H9 (cell line): ENCODE results near the gene PLEKHA1. TPM values are rescaled to one million over a fixed set of nuclear protein-coding genes. Genes with fewer than 3 reads are reported as not detected.

ENCODE experiments used
- DNase-seq: peaks from one replicate; pipeline ENCODE4 v3.0.0-alpha.2; 2017
- H2AFZ ChIP-seq: one replicate; pipeline ENCODE4 v1.6.1; 2013; ENCODE audit warnings: mild to moderate bottlenecking, low read length, control low read depth, moderate library complexity
- H2AK5ac ChIP-seq: 2 replicates; pipeline ENCODE4 v1.6.1; 2013; ENCODE audit warnings: low read length, control low read depth, mixed read lengths; ENCODE audit not compliant: insufficient read length
- H2BK120ac ChIP-seq: one replicate; pipeline ENCODE4 v1.6.1; 2013; ENCODE audit warnings: low read depth, mild to moderate bottlenecking, low read length, control low read depth, inconsistent platforms; ENCODE audit not compliant: poor library complexity, severe bottlenecking
- H2BK12ac ChIP-seq: 2 replicates; pipeline ENCODE4 v1.6.1; 2013; ENCODE audit warnings: low read length, control low read depth, mixed read lengths, low read depth; ENCODE audit not compliant: insufficient read length
- H2BK15ac ChIP-seq: 2 replicates; pipeline ENCODE4 v1.6.1; 2013; ENCODE audit warnings: low read depth, low read length, control low read depth
- H2BK20ac ChIP-seq: one replicate; pipeline ENCODE4 v1.6.1; 2013; ENCODE audit warnings: low read depth, mild to moderate bottlenecking, low read length, control low read depth, inconsistent platforms; ENCODE audit not compliant: poor library complexity, severe bottlenecking
- H2BK5ac ChIP-seq: 2 replicates; pipeline ENCODE4 v1.6.1; 2013; ENCODE audit warnings: low read length, control low read depth, mixed read lengths; ENCODE audit not compliant: insufficient read length
- H3K14ac ChIP-seq: 2 replicates; pipeline ENCODE4 v1.6.1; 2013; ENCODE audit warnings: low read length, control low read depth; ENCODE audit not compliant: insufficient read depth
- H3K18ac ChIP-seq: 2 replicates; pipeline ENCODE4 v1.6.1; 2013; ENCODE audit warnings: low read depth, mild to moderate bottlenecking, mixed read lengths, low read length, control low read depth; ENCODE audit not compliant: insufficient read length
- H3K23ac ChIP-seq: 2 replicates; pipeline ENCODE4 v1.6.1; 2013; ENCODE audit warnings: low read length, control low read depth, mixed read lengths, low read depth; ENCODE audit not compliant: insufficient read length
- H3K23me2 ChIP-seq: 2 replicates; pipeline ENCODE4 v1.6.1; 2013; ENCODE audit warnings: low read depth, mild to moderate bottlenecking, mixed read lengths, low read length, control low read depth; ENCODE audit not compliant: insufficient read length, poor library complexity, severe bottlenecking
- H3K27ac ChIP-seq: 2 replicates; pipeline ENCODE4 v1.5.1; 2013; ENCODE audit warnings: low read length, control low read depth, mixed read lengths, low read depth; ENCODE audit not compliant: insufficient read length
- H3K27me3 ChIP-seq: 2 replicates; pipeline ENCODE4 v1.6.1; 2013; ENCODE audit warnings: low read length, control low read depth, inconsistent platforms; ENCODE audit not compliant: insufficient read depth
- H3K4ac ChIP-seq: 2 replicates; pipeline ENCODE4 v1.6.1; 2013; ENCODE audit warnings: low read depth, mild to moderate bottlenecking, control low read depth, inconsistent platforms, low read length, moderate library complexity
- H3K4me1 ChIP-seq: 2 replicates; pipeline ENCODE4 v1.6.1; 2013; ENCODE audit warnings: low read length, control low read depth, inconsistent platforms; ENCODE audit not compliant: insufficient read depth
- H3K4me2 ChIP-seq: 2 replicates; pipeline ENCODE4 v1.6.1; 2013; ENCODE audit warnings: low read length, control low read depth, mixed read lengths; ENCODE audit not compliant: insufficient read length, insufficient read depth
- H3K56ac ChIP-seq: 2 replicates; pipeline ENCODE4 v1.6.1; 2013; ENCODE audit warnings: low read depth, mild to moderate bottlenecking, mixed read lengths, low read length, control low read depth; ENCODE audit not compliant: insufficient read length
- H3K79me1 ChIP-seq: 2 replicates; pipeline ENCODE4 v1.6.1; 2013; ENCODE audit warnings: low read depth, mild to moderate bottlenecking, moderate library complexity, low read length, control low read depth, inconsistent platforms; ENCODE audit not compliant: insufficient read depth, poor library complexity, severe bottlenecking
- H3K79me2 ChIP-seq: 2 replicates; pipeline ENCODE4 v1.6.1; 2013; ENCODE audit warnings: low read length, control low read depth, inconsistent platforms; ENCODE audit not compliant: insufficient read depth
- H3K9ac ChIP-seq: 2 replicates; pipeline ENCODE4 v1.6.1; 2013; ENCODE audit warnings: low read length, control low read depth, mixed read lengths; ENCODE audit not compliant: insufficient read length; ENCODE audit errors: extremely low read depth
- H3K9me3 ChIP-seq: one replicate; pipeline ENCODE4 v1.6.1; 2013; ENCODE audit warnings: low read depth, low read length, inconsistent platforms; ENCODE audit not compliant: control insufficient read depth
- H3T11ph ChIP-seq: one replicate; pipeline ENCODE4 v1.6.1; 2013; ENCODE audit warnings: mild to moderate bottlenecking, low read length, control low read depth, inconsistent platforms
- H4K20me1 ChIP-seq: one replicate; pipeline ENCODE4 v1.6.1; 2013; ENCODE audit not compliant: control insufficient read depth, insufficient read length, insufficient read depth
- H4K5ac ChIP-seq: 2 replicates; pipeline ENCODE4 v1.6.1; 2013; ENCODE audit warnings: low read depth, mild to moderate bottlenecking, mixed read lengths, low read length, control low read depth; ENCODE audit not compliant: insufficient read length
- H4K8ac ChIP-seq: replicated peaks from 2 replicates; pipeline ENCODE4 v1.6.1; 2013; ENCODE audit warnings: low read length, control low read depth, mixed read lengths, low read depth; ENCODE audit not compliant: insufficient read length
- H4K91ac ChIP-seq: 2 replicates; pipeline ENCODE4 v1.6.1; 2013; ENCODE audit warnings: low read depth, mild to moderate bottlenecking, moderate library complexity, mixed read lengths, low read length, control low read depth; ENCODE audit not compliant: insufficient read length
- H3K27ac Mint-ChIP-seq, 3 experiments: 2 replicates in 2 of 3; 3 replicates in 1 of 3; pipeline ENCODE4 v1.8.0; 2020 to 2021; ENCODE audit warnings: mixed read lengths in 3 of 3, mild to moderate bottlenecking in 1 of 3, moderate library complexity in 1 of 3
- H3K27me3 Mint-ChIP-seq: 2 replicates; pipeline ENCODE4 v1.8.0; 2021; ENCODE audit warnings: low read depth, mild to moderate bottlenecking, moderate library complexity, mixed read lengths
- H3K36me3 Mint-ChIP-seq, 3 experiments: 2 replicates in 2 of 3; 3 replicates in 1 of 3; pipeline ENCODE4 v1.8.0; 2020 to 2021; ENCODE audit warnings: low read depth in 3 of 3, mixed read lengths in 3 of 3; ENCODE audit not compliant: insufficient read depth in 1 of 3
- H3K4me1 Mint-ChIP-seq, 2 experiments: 2 replicates each; pipeline ENCODE4 v1.8.0; 2020; ENCODE audit warnings: mixed read lengths in 2 of 2
- H3K4me3 Mint-ChIP-seq, 2 experiments: 2 replicates in 1 of 2; 3 replicates in 1 of 2; pipeline ENCODE4 v1.8.0; 2020 to 2021; ENCODE audit warnings: mild to moderate bottlenecking in 2 of 2, mixed read lengths in 2 of 2, moderate library complexity in 1 of 2
- H3K9me3 Mint-ChIP-seq, 2 experiments: 2 replicates in 1 of 2; 3 replicates in 1 of 2; pipeline ENCODE4 v1.8.0; 2020; ENCODE audit warnings: mild to moderate bottlenecking in 2 of 2, mixed read lengths in 2 of 2, moderate library complexity in 1 of 2
- CTCF ChIP-seq: fragments of 200-600 bp; sonication (generic); conservative IDR thresholded peaks from 3 replicates; pipeline ENCODE4 v1.8.0; 2021; ENCODE audit warnings: antibody characterized with exemption, mild to moderate bottlenecking
- WGBS: extraction: QIAGEN DNeasy Blood & Tissue Kit; methylation state at CpG from one replicate; pipeline ENCODE4 v1.1.7; 2013; ENCODE audit warnings: missing lambda C conversion rate, low lambda C conversion rate, mixed read lengths; ENCODE audit not compliant: insufficient read length; ENCODE audit errors: extremely low coverage; 5-methylcytosine and 5-hydroxymethylcytosine counted together
- total RNA-seq: library from RNA; stranded (reverse); gene quantifications from 2 replicates; pipeline ENCODE4 v1.2.1, GENCODE V29; 2021

PLEKHA1 gene
- total RNA-seq, 1 experiment from 2014 or later = 32.7 TPM

DNA sequence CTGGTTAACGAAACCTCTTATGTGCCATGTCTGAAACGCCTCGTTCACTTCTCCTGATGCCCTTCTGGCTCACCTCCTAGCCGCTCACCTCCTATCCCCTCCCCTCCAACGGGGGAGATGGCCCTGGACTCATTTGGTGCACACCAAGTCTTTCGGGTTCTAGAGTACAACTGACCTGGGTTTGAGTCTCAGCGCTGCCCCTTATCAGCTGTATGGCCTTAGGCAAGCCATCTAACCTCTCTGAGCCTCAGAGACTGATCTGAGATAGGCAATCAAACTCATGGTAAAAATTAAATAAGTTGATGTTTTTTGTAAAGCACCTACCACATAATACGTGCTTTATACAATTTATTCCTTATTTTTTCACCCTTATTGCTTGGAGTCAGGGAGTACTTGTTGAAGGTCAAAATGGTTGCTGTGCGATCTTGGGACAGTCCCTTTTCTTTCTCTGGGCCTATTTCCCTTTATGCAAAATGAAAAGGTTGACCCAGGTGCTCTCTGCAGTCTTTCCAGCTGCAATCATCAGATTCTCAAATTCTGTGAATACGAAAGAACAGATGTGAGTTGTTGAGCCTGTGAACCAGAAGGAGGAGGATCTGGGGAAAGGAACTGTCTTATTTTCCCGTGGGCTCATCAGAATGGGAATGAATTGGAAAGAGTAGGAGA, 31.2 kb upstream of the PLEKHA1 start:
- Mint-ChIP-seq H3K27ac (peak overlapping the region; percentile 84 to 93 (median 86); a peak in 6 of 7 replicates), H3K36me3 (peaks cover 16 to 29% (median 25%) of the 10 kb centered on the region in 3 experiments), H3K4me3 (no peak overlapping the region), H3K27me3 (peaks cover 11% of the 10 kb centered on the region), H3K9me3 (peaks cover 32 to 37% of the 10 kb centered on the region in 2 experiments), H3K4me1 (peaks cover 47 to 49% of the 10 kb centered on the region in 2 experiments)
- Histone ChIP-seq H3K27ac (no peak overlapping the region), H3K23ac (no peak overlapping the region), H3K18ac (no peak overlapping the region), H2BK15ac (no peak overlapping the region), H3K9ac (no peak overlapping the region), H2BK20ac (no peak overlapping the region), H3K4ac (no peak overlapping the region), H4K20me1 (no peaks in the 10 kb centered on the region), H2BK12ac (no peak overlapping the region), H3K23me2 (no peaks in the 10 kb centered on the region), H2BK5ac (no peak overlapping the region), H4K91ac (no peak overlapping the region), H3K14ac (no peak overlapping the region), H2AK5ac (no peak overlapping the region), H3K4me2 (no peak overlapping the region), H4K8ac (no peak overlapping the region), H3K79me2 (no peaks in the 10 kb centered on the region), H3K56ac (no peak overlapping the region), H3K79me1 (no peaks in the 10 kb centered on the region), H4K5ac (no peak overlapping the region), H2BK120ac (no peak overlapping the region), H3K4me1 (peaks cover 6% of the 10 kb centered on the region; the same call in 1 of the 2 replicates), H3T11ph (no peak overlapping the region), H3K27me3 (no peaks in the 10 kb centered on the region), H3K9me3 (peaks cover 11% of the 10 kb centered on the region), H2AFZ (no peak overlapping the region)
- no peak for TF ChIP-seq CTCF
- no CpG with 5 or more reads among the region's 11 CpGs for WGBS
- no peak for DNase-seq
